HG03354 (cell line): ENCODE measurements around the gene NSUN4.
A peak's percentile ranks its signal among the peaks of the same experiment; 100 is the strongest.
"Not testable (repeated sequence)": the region's sequence is repeated elsewhere in the genome, so short reads cannot be mapped to it uniquely, and the experiment has no call there.

Experiments
- ATAC-seq: cut with Tn5 transposase; IDR thresholded peaks from one replicate; pipeline ENCODE4 v1.9.1; 2021; ENCODE audit warnings: mild to moderate bottlenecking; ENCODE audit not compliant: unreplicated experiment, poor library complexity, severe bottlenecking

Gene NSUN4

GRCh38 chr1:46325285-46326076 is 15.1 kb upstream of the NSUN4 start:
- peak; percentile 62 for ATAC-seq

DNA sequence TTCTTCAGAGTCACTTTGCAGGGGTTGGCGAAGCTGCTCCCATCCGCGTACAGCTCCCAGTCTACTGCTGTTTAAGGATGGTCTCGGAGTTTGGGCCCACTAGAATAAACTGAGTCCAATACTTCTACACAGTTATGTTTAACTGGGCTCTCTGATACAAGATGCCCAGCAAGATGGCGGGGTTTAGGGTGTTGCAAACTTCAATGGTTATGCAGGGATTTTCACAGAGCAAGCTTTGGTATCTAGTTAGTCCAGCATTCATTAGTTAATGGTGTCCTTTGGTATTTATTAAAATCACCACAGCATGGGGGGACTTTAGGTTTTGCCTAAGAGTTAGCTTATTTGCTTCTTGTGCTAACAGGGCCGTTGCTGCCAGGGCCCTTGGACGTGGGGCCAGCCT is 12.4 kb upstream of the NSUN4 start:
- not testable (repeated sequence) for ATAC-seq

DNA sequence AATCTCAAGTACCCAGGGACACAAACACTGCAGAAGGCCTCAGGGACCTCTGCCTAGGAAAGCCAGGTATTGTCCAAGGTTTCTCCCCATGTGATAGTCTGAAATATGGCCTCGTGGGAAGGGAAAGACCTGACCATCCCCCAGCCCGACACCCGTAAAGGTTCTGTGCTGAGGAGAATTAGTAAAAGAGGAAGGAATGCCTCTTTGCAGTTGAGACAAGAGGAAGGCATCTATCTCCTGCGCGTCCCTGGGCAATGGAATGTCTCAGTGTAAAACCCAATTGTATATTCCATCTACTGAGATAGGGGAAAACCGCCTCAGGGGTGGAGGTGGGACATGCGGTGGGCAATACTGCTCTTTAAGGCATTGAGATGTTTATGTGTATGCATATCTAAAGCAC is 10.8 kb upstream of the NSUN4 start:
- ATAC-seq: not testable (repeated sequence)

DNA sequence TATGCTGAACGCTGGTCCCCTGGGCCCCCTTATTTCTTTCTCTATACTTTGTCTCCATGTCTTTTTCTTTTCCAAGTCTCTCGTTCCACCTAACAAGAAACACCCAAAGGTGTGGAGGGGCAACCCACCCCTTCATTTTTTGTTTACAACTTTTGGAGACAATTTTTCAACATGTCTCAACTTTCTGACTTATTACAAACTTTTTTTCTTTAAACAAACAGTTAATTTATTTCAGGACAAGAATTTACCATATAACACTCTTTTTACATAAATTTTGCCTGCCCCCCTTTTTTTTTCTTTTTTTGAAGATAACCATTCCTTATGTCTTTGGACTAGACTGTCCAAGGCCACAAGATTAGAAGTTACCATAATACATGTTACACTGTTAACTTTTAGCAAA is 10.2 kb upstream of the NSUN4 start:
- ATAC-seq: not testable (repeated sequence)

DNA sequence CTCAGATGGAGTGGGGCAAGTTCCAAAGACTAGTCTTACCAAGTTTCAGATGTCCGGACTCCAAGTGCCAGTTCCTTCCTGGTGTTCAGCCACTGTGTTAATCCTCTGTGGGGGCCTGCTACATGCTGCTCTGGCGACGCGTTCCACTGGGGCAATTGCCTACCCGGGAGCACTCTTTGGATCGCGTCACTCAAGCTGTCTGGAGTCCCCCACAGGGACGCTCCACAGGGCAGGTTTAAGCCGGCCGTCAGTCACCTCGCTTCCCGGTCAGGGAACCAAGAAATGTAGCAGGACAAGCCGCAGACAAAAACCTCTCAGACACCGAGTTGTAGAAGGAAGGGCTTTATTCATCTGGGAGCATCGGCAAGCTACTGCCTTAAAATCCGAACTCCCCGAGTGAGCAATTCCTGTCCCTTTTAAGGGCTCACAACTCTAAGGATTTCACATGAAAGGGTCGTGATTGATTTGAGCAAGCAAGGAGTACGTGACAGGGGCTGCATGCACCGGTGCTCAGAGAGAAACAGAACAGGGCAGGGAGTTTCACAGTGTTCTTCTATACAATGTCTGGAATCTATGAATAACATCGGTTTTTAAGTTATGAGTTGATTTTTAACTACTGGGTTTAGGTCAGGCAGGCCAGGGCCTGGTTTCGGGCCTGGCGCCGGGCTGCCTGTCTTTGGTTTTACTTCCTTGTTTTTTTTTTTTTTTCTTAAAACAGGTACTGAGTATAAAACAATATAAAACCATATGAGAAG is 8.6 kb upstream of the NSUN4 start:
- ATAC-seq: peak; percentile 47

DNA sequence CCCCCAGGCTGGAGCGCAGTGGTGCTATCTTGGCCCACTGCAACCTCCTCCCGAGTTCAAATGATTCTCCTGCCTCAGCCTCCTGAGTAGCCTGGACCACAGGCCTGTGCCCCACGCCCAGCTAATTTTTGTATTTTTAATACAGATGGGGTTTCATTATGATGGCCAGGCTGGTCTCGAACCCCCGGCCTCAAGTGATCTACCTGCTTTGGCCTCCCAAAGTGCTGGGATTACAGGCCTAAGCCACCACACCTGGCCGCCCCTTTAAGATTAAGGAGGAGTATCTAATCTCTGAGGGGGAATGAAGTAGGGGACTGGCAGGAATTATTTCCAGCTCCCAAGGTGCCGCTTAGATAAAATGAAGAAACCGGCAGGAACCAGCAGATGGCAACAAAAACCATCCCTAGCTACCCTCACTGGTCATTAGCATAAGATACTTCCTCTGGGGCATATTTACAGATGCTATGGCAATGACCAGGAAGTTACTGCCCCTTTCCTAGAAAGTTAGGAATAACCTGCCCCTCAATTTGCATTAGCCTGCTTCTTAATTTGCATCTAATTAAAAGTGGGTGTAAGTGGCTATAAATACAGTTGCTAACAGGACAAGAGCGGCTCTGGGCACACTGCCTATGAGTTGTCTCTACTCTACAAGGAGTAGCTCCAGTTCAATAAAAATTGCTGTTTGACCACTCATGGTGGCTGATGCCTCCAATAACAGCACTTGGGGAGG is 7.1 kb upstream of the NSUN4 start:
- ATAC-seq: peak; percentile 52

- no peak for ATAC-seq
Observed at GRCh38 chr1:46334030-46334384, 6.6 kb upstream of the NSUN4 start.

DNA sequence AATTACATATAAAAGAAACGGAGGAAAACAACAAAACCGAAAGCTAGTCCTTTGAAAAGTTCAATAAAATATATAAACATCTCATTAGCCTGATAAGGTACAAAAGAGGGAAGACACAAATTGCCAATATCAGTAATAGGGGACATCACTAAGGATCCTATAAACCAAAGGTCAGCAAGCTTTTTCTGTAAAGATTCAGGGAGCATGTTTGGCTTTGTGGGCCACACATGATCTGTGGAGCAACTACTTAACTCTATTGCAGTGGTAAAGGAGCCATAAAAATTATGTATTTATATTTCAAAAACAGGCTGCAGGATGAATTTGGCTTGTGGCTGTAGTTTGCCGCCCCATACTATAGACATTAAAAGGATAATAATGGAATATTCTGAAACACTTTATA is 5.5 kb upstream of the NSUN4 start:
- ATAC-seq: no peak

- not testable (repeated sequence) for ATAC-seq
Observed at GRCh38 chr1:46337409-46337808, 3.2 kb upstream of the NSUN4 start.

GRCh38 chr1:46341222-46342083 is 846 bp downstream of the NSUN4 start:
- ATAC-seq: no peak

DNA sequence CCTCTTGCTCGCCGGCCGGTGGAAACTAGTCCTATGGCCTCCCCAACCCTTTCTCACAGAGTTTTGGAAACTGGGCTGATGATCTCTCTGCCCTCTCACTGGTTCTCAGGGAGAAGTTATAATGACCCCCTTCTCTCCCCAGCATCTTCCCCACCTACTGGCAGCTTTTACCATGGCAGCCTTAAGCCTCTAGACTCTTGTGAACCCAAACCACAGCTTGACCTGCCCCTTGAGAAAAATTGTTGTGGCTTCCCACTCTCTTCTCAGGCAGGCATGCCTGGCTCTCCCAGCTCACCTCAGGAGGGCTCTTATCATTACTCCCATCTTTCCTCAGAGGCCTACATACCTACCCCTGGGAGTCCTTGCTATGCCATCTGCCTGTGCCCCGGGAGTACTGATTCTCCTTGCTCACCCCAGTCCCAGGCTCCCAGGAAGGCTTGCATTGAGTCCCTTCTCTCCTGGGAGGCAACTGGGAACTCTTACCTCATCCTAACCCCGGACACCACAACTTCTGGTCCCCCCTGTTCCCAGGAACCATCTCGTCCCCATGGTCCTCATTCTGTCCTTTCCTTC is 1.6 kb downstream of the NSUN4 start:
- peak; percentile 37 for ATAC-seq

GRCh38 chr1:46342677-46343350 is 2.2 kb downstream of the NSUN4 start:
- ATAC-seq: no peak

DNA sequence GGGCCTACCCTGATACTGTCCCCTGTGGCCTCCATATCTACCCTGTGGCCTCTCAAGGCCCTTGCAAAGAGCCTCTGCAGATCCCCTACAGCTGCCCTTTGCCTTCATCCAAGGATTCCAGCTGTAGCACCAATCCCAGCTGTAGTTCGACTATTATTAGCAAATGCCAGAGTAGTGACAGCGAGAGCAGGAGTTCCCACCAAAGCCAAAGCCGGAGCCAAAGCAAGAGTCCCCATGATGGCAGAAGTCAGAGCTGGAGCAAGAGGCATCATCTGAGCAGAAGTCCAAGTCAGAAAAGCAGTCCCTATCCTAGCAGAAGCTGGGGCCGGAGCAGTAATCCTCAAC is 2.7 kb downstream of the NSUN4 start:
- no peak for ATAC-seq

- ATAC-seq: no peak
Observed at GRCh38 chr1:46343705-46344104, 3.1 kb downstream of the NSUN4 start.

GRCh38 chr1:46344481-46344880 is 3.9 kb downstream of the NSUN4 start:
- no peak for ATAC-seq

DNA sequence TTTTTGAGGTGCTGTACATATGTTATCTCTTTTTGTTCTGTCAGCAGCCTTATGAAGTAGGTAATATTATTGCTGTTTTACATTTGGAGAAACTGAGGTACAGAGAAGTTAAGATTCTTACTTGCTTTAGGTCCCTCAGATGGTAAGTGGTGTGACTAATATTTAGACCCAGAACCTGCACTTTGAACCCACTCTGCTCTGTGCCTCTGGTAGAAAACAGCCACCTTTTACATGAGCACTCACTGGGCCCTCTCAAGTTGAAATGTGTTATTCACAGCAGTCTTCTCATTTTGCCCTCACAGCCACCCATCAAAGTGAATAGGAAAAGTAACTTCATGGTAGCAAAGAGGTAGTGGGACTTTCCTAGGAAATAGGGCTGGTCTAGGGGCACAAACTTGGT is 4.7 kb downstream of the NSUN4 start:
- ATAC-seq: no peak

- no peak for ATAC-seq
Observed at GRCh38 chr1:46352363-46352762, 11.8 kb downstream of the NSUN4 start.

- not testable (repeated sequence) for ATAC-seq
Observed at GRCh38 chr1:46355920-46356319, 15.3 kb downstream of the NSUN4 start.

DNA sequence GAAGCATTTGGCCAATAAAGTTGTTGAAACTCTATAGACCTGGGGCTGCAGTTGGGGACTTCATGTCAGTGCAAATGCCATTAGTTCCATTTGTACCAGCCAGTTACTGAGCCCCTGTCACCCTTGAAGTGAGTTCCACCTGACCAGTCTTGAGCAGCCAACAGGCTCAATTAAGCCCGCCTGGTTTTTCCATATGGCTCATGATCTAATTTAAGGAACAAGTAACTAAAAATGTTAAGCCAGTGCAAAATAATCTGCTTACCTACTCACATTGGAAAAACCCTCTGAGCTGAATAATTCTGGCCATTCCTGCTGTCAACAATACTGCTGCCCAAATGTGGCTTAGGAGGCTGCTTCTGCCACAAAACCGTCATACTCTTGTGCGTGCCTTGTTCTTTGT is 21.6 kb downstream of the NSUN4 start:
- ATAC-seq: no peak
